GM19043 (cell line): ENCODE data around the gene MYOC.
"Not testable (repeated sequence)": the region's sequence is repeated elsewhere in the genome, so short reads cannot be mapped to it uniquely, and the experiment has no call there.

ENCODE experiments used
- ATAC-seq: cut with Tn5 transposase; IDR thresholded peaks from one replicate; pipeline ENCODE4 v1.9.1; 2021; ENCODE audit warnings: low read depth; ENCODE audit not compliant: unreplicated experiment

MYOC gene

GRCh38 chr1:171652234-171652822 is at the start of gene MYOC:
Gene MYOC (minus strand): TSS chr1:171652688. CDS start chr1:171652611, 77 bp downstream.
- no peak for ATAC-seq

- ATAC-seq, result no peak
These were observed 47.0 kb upstream of the MYOC start for GRCh38 chr1:171699531-171699930.

- not testable (repeated sequence) for ATAC-seq
These were observed 43.3 kb upstream of the MYOC start for GRCh38 chr1:171695772-171696171.

GRCh38 chr1:171693541-171693940 is 41.1 kb upstream of the MYOC start:
- not testable (repeated sequence) for ATAC-seq

GRCh38 chr1:171683870-171684269 is 31.4 kb upstream of the MYOC start:
- ATAC-seq, result no peak

GRCh38 chr1:171680339-171680738 is 27.9 kb upstream of the MYOC start:
- ATAC-seq, result no peak

- ATAC-seq, result no peak
These were observed 24.3 kb upstream of the MYOC start for GRCh38 chr1:171676823-171677222.

GRCh38 chr1:171674431-171675405 is 22.2 kb upstream of the MYOC start:
- no peak for ATAC-seq

- no peak for ATAC-seq
These were observed 18.3 kb upstream of the MYOC start for GRCh38 chr1:171670739-171671138.

GRCh38 chr1:171668372-171668771 is 15.9 kb upstream of the MYOC start:
- no peak for ATAC-seq

GRCh38 chr1:171666114-171666769 is 13.8 kb upstream of the MYOC start:
- no peak for ATAC-seq

GRCh38 chr1:171664976-171665375 is 12.5 kb upstream of the MYOC start:
- ATAC-seq, result no peak

GRCh38 chr1:171663854-171664575 is 11.5 kb upstream of the MYOC start:
- ATAC-seq, result no peak

- no peak for ATAC-seq
These were observed 10.8 kb upstream of the MYOC start for GRCh38 chr1:171663036-171663853.

- ATAC-seq, result no peak
These were observed 8.7 kb upstream of the MYOC start for GRCh38 chr1:171661076-171661650.

- ATAC-seq, result not testable (repeated sequence)
These were observed 3.7 kb upstream of the MYOC start for GRCh38 chr1:171656206-171656605.

GRCh38 chr1:171655746-171656116 is 3.2 kb upstream of the MYOC start:
- peak; percentile 21 for ATAC-seq

GRCh38 chr1:171654942-171655745 is 2.7 kb upstream of the MYOC start:
- ATAC-seq, result peak; percentile 69
